Fibroblast of skin of back (primary cell): Measurements from ENCODE around the gene CSTF1.
A peak's percentile ranks its signal among the peaks of the same experiment; 100 is the strongest.
"Not testable (repeated sequence)": the region's sequence is repeated elsewhere in the genome, so short reads cannot be mapped to it uniquely, and the experiment has no call there.

Experiments used
- DNase-seq: peaks from one replicate; pipeline ENCODE4 v3.0.0-alpha.2; 2013

The CSTF1 gene

DNA sequence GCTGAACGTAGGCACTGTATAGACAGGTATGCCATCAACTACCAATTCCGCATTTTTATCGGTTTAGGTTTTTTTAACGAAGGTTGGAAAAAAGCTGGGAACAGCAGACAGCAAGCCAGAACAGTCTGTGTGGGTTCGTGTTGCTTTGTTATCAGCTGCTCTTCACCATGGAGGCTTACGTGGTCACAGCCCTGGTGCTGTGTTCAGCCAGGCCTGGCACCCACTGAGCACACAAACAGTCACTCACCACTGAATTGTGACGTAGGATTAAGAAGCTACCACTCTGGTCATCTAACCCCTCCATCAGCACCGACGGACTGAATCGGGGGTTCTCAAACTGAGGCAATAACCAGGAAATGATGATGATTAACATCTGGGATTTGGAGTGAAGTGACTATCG lies 20.5 kb upstream of the CSTF1 start:
- DNase-seq, result no peak

DNA sequence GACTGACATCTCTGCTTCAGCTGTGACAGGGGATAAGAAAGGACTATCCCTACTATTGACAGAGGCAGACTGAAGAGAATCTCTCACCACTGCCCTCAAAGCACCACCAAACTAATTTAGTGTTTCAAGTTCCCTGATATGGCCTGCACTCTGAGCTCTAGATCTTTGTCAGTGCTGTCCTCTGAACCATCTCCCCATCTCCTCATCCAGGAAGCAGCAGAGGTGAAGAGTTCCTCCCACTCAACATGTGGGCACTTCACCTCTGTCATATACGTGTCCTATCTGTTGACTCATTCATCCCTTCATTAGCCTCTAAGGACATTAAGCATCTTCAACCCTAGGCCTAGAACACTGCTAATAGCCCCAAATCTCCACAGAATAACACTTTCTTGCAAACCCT lies 19.6 kb upstream of the CSTF1 start:
- DNase-seq, result no peak

DNA sequence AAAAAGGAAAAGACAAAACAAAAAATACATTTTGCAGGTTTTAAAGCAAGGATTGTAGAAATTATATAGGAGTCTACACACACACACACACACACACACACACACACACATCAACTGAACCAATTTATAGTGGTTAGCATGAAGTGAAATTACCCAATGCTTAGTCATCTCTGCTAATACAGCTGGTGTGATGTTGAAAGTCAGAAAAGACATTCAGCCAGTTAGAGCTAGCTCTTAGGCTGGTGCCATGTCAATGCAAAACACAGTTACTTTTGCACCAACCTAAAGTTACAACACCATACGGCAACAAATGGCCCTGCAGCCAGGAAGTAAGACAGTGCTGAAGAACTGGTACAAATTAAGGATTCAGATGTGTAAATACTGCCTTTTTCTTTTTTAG lies 18.5 kb upstream of the CSTF1 start:
- DNase-seq, result peak; percentile 77

DNA sequence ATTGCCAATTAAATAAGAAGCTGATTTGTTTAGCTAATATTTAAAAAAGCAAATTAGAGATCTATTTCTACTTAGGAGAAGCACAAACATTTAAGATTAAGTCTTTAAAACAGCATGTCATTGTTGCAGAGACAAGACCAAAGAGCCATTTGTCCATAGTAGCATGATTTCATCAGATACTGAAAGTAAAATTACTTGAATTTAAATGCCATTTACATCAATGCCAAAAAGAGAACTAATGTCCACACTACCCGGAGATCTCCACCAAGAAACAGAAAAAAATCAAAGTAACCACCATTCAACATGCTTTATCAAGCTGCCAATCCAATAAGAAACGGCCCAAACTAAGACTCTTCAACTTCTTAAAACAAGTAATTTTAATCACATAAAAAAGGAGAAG lies 16.1 kb upstream of the CSTF1 start:
- no peak for DNase-seq

DNA sequence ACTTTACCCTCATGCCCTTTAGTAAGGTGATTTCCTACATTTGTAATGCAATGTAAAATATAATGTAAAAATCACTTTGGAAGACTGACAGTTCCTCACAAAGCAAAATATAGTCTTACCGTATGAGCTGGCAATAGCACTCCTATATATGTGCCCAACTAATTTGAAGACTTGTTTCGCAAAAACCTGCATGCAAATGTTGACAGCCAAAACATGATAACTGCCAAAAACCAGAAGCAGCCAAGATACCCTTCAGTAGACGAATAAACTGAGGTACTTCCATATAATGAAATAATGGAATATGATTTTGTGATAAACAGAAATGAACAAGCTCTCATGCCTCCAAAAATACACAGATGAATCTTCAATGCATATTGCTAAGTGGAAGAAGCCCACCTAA lies 14.1 kb upstream of the CSTF1 start:
- DNase-seq, result no peak

DNA sequence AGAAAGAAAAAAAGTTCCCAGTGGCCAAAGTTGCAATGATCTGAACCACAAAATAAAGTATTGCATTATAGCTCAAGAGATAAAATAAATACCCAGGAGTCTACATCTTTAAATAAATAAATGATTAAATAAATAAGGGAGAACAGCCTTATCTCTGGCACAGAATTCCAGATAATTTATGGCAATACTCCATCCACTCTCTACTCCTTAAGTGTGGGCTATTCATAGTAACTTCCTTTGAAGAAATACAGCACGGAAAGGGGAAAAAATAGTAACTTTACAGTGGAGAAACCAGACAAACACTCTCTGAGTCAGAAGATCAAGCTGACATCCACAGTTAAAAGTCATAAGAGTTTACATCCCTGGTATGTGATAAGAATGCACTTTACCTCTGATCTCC lies 12.1 kb upstream of the CSTF1 start:
- peak; percentile 40 for DNase-seq

DNA sequence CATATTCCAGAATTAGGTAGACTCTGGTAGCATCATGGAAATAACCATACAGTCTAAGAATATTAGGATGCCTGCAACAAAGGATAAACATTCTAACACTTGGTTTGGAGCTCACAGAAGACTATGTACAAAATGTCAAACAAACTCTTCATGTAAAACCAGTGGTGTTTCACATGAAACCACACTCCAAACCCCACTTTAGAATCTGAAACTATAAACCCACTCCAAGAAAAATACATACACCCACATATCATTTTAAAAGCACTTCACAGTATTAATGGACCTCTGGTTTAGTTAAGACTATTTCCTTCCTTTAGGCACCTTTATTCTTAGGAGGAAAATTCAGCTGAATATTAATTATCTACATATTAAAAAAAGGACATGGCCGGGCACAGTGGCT lies 10.9 kb upstream of the CSTF1 start:
- no peak for DNase-seq

DNA sequence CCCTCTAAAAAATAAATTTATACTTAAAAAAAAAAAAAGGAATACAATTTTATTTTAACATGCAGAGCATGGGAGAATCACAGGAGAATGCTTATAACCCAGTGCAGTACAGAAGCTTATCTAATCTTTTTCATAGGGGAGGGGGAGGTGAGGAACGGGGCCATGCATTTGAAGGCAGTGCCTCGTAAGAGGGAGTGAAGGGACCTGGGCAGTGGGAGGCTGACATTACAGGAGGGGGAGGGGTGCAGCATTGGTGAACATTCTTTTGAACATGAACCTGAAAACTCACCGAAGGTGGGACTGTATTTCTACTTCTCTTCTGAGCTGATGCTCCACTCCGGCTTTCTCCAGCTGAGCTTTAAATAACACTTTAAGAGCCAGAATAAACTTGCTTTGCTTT lies 9.7 kb upstream of the CSTF1 start:
- DNase-seq, result no peak

DNA sequence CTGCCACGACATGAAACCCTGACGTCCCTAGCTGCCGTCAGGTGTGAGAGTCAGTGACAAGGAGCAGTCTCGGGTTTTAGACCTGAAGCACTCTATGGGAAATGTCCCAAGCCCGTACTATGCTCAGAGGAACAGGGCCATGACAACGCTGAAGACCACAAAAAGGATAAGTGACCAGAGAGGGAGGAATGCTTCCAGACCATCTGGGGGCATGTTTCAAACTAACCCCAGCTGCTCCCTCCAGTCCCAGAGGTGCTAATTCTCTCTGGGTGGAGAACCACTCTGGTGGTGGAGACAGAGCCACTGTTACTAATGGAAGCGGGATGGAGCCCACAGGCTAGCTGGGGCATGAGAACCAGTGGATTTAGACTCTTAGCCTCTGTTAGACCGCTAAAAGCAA lies 9.1 kb upstream of the CSTF1 start:
- no peak for DNase-seq

DNA sequence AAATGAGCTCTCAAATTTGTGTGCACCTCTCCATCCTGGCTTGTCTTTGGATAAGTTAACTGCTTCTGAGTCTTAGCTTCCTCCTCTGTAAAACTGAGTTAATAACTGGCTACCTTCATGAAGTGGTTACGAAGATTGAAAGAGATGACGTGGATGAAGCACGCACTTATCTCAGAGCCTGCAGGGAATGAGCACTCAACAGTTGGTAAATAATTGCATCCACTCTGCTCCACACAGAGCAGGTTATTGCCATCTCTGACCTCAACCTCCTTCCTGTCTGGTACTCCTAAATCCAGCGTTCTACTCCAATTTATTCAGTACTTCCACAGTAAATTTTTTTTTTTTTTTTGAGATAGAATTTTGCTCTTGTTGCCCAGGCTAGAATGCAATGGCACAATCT lies 7.3 kb upstream of the CSTF1 start:
- DNase-seq, result no peak

DNA sequence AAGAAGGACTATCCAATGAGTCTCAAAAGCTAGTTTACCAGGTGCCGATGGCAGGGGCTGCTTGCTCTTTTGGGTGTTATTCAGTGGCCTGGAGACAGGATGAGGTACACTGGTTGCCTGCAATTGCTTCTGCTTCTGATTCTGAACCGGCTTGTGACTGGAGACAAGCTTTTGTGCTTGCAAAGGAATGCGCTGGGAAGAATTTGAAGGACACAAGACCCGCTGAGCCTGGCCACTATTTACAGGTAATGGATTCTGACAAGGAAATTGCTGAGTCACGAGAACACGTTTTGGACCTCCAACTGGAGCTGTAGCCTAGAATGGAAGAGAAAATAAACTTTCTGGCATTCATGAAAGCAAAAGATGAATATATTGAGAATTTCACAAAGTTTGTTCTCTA lies 6.2 kb upstream of the CSTF1 start:
- no peak for DNase-seq

DNA sequence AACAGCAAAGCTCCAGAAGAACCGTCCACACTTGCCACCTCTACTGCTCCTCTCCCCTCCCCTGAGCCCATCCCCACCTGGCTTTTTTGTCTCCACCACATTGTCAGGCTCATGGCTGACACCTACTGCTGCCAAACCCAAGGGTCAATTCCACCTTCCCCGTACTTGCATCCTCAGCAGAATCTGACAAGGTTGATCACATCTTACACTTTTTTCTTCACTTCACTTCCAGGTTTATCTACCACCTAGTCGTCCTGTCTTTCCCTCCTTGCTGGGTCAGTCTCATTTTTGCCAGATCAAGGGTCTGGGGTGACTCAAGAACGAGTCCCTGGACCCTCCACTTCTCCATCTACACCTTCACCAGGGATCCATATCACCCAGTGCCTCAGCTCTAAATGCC lies 3.6 kb upstream of the CSTF1 start:
- no peak for DNase-seq

DNA sequence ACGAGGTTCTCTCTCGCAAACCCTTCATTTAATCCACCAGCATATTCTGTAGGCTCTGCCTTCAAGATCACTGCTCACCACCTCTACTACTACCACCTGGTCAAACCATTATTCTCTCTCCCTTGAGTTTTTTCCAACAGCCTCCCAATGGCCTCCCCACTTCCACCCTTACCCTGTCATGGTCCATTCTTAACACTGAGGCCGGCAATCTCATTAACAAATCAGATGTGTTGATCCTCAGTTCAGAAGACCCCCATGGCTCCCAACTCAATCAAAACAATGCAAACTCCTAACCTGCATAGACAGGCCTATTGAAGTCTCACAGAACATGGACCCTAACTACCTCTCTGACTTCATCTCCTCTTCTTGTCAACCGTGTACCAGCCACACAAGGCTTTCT lies 2.6 kb upstream of the CSTF1 start:
- no peak for DNase-seq

DNA sequence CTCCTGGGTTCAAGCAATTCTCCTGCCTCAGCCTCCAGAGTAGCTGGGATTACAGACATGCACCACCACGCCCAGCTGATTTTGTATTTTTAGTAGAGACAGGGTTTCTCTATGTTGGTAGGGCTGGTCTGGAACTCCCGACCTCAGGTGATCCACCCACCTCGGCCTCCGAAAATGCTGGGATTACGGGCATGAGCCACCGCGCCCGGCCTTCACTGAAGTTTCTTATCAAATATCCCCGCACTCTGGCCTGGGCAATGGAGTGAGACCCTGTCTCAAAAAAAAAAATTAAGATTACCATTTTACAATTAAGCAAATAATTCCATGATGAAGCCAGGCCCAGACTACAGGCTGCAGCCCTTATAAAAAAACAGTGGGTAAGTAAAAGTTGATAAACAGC lies 2.0 kb upstream of the CSTF1 start:
- DNase-seq, result not testable (repeated sequence)

DNA sequence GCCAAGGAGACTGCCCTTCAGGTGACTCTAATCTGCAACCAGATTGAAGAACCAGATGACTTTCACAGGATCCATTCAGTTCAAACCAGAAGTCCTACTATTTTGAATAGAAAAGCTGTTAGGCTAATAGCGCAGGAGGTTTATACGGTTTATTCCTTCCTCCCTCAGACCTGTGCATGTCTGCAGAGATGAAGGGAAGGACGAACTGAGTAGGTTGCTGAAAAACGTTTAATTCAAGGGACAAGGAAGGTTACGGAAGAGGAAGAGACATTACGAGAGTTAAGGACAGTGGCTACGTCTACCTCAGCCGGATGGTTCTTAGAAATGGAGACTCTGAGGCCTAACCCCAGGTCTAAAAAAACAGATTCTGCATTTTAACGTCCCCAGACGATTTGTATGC lies 1.4 kb upstream of the CSTF1 start:
- DNase-seq, result no peak

DNA sequence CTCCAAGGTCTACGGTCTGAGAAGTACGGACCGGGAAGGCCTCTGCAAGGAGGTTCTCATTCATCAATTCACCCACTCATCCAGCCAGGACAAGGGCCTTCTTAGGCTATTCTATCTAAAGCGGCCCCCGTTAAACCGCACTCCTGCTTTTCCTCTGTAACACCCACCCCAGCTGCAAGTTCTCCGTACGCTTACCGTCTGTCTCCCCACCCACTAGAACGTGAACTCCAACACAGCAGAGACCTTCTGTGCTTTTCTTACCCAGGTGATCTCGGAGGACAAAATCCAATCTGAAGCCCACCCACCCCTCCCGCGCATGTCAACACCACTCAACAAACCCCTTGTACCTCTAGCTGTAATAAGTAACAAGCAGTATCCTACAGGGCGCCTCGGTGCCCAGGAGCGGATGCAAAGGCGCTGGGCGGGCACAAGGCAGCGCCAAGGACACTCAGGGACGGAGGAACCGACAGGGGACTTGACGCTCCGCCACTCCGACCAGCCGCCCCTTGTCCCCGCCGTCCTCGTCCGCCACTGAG lies 781 bp upstream of the CSTF1 start:
- DNase-seq, result no peak

DNA sequence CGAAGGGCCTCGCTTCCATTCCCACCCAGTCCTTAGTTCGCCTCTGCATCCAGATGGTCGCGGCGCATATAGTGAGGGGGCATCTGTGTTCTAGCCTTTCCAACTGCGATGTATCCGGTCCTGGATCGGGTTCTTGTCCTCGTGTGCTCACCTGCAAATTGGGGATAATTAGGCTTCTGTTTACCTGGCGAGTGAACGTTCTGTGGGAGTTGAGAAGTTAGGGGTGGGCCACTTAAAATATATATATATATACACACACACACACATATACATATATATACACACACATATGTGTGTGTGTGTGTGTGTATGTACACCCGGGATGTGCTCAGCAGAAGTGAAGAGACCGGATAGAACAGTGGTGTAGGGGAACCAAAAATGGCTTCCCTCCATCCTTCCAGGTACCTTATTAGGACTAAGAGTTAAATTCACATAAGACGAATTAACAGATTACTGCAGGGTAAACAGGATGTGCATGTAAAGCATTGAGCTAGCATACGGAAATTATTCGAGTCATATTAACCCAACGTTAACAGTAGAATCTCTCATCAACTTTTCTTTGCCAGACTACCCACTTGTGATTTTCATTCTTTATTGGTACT lies 537 bp downstream of the CSTF1 start:
- no peak for DNase-seq

DNA sequence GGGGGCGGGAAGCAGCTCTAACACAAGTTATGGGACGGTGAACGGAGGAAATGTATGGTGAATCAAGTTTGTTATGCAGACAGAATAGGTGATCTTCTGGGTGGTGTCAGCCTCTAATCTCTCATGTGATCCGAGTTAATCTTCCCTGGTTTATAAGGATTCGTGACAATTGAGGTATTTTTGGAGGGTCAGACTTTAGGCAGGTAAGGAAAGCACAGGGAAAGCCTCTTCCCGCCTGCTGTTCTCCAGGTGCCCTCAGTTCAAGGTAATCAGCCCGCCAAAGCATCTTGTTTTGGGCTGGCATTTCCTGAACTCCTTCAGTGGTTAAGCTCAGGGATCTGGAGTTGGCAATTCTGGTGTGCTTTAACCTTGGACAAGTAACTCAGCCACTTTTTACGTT lies 1.2 kb downstream of the CSTF1 start:
- no peak for DNase-seq

DNA sequence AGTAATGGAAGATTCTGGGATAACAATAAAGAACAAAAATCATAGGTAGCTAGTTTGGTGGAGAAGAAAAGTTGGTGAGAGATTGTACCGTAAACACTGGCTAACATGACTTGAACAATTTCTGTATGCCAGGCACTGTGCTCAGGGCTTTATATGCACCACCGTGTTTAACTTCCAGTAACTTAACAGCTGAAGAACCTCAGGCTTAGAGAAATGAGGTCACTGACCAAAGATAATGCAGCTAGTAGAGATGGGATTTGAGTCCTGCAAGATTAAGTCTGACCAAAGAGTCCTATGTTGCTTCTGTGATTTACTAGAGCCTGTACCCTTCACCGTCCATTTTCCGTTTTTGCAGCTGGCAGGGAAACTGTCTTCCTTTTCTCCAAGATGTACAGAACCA lies 2.7 kb downstream of the CSTF1 start:
- DNase-seq, result no peak

DNA sequence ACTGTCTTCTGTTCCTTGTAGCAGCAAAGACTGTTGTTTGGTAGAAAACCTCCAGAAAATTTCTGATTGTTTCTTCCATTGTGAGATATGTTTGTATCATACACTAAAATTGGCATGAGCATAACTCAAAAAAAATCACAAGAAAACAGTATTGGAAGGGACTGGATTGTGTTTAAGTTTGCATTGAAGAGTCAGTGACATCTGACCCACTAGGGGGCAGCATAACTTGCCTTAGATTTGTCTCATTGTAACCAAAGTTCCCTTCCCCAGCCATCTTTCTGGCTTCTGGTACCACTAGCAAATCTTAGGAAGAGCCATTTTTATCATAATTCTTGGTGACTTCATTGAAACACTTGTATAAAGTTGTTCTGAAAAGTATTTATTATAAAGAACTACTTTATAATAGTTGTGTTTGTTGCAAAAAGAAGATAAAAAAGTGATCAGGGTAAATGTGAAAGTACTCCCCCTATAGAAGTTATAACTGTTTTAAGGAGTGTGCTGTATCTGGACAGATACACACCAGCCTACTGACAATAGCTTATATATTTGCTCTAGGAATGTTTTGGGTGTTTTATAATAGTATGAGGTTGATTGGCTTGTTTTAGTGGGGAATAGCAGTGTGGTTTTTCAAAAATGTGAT lies 7.7 kb downstream of the CSTF1 start:
- DNase-seq, result peak; percentile 62

DNA sequence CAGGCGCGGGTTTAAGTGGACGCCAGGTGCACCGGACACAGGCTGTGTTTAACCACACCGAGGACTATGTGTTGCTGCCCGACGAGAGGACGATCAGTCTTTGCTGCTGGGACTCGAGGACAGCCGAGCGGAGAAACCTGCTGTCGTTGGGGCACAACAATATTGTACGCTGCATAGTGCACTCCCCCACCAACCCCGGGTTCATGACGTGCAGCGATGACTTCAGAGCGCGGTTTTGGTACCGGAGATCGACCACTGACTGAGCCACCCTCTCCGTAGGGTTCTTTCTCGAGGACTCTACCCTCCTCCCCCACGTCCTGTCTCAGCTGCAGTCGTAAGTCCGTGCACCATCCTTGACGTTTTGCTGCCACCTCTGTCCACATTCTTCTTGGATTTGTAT lies 11.0 kb downstream of the CSTF1 start:
- DNase-seq, result no peak

DNA sequence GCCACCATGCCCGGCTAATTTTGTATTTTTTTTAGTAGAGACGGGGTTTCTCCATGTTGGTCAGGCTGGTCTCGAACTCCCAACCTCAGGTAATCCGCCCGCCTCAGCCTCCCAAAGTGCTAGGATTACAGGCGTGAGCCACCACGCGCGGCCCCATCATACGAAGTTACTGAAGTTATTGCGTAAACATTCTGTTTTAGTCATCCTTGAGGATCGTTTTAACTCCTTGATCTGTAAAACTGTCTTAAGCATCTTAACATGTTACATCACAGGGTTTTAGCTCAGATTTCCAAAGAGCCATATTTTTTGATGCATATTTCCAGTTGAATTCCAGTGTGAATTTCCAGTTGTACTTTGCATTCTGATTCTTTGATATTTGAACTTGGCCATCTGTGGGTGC lies 12.9 kb downstream of the CSTF1 start:
- not testable (repeated sequence) for DNase-seq

DNA sequence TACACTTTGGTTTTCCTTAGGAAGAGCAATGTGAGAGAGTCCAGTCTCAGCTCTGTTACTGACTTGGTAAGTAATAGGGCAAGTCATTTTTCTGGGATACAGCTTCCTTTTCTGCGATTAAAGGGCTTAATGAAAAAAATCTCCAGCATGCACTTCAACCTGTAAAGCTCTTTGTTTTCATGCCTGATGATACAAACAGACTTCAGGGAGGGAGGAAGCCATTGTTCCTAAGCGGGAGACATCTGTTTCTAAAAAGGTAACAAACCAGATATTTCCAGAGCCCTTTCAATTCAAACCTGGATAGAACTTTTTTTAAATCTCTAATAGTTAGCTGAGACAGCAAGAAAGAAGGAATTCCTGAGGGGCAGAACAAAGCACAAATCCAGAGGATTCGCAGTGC lies 14.5 kb downstream of the CSTF1 start:
- no peak for DNase-seq

DNA sequence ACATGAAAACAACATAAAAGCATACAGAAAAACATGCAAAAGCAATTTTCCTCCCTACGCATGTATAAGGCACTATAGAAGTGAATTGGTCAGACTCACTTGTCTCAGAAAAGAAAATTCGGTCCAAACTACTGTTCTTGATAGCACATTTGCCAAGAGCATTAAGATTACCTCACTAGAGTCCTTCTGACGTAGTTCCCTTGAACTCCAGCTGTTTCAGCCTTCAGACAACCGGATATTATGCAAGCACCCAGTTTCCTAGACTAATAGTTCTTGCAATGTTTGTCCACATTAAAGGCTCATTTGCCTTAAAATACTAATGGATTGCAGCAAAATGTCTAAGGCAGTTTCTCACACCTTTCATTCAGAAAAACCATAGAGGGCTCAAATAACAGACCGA lies 17.1 kb downstream of the CSTF1 start:
- DNase-seq, result no peak

DNA sequence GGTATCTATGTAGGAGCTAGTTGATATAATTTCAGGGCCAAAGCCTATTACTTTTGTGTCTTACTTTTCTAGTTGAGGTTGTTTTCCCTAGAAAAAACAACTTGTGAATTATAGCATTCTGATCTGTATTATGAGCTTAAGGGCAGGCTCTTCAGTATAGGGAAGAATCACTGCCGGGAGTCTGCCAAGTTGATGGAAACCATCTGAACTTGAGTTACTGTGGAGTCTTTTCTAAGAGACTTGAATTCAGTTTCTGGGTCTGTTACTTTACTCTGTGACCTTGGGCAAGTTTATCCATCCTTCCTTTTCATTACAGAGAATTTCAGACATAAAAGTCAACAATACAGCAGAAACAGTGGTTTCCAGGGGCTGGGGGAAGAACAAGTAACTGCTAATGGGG lies 17.5 kb downstream of the CSTF1 start:
- DNase-seq, result no peak
